GM18520 (cell line): ENCODE results near the gene AKNA.

ENCODE experiments used
- ATAC-seq: cut with Tn5 transposase; IDR thresholded peaks from one replicate; pipeline ENCODE4 v1.9.1; 2021; ENCODE audit not compliant: unreplicated experiment

The AKNA gene

DNA sequence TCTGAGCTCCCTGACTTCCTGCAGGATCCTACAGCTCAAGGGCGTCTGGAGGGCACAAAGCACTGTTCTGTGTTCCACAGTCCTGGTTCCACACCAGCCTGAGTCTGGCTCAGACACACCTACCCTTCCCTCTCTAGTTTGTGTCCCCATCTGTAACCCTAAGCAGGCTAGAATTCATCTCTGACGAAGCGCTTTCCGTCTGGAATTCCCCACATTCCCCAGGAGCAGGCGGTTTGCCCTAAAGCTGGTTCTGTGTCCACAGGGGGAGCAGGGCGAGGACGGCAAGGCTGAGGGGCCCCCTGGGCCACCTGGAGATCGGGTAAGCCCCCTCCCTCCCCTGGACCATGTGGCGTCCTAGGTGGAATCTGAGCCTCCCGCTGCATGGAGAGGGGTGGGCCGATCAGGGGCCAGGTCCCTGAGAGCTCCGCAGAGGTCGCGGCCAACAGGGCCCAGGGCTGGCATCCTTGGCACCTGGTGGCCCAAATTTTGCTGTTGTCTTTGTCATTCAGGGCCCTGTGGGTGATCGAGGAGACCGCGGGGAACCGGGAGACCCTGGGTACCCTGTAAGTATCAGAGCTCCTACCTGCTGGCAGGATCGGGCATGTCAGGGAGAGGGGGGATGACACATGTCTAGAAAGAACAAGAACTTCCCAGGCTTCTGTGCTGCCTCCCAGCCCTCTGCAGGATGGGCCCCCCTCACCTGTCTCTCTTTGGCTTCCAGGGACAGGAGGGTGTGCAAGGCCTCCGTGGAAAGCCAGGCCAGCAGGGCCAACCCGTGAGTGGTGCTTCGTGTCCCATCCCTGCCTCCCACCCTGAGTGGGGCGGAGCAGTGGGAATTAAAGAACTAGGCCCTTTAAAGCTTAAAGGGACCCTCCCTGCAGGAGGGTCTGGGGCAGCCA lies 99.3 kb downstream of the AKNA start:
- no peak for ATAC-seq

DNA sequence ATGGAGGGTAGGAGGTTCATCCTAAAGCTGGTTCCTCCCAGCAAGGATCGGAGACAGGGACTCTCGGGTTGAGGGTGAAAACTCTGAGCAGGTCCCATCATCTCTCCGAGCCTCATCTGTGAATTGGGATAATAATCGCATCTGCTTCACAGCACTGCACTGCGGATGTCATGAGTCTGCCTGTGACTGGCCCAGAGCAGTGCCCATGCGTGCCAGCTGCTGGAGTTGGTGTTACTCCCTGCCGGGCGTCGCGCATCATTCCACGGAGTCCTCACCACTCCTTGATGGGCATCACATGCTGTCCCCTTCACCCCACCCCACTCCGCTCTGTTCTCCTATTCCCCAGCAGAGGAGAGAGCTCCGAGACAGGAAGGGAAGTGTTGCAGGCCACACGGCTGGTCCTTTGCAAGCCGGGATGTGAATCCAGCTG lies 100.0 kb downstream of the AKNA start:
- no peak for ATAC-seq

DNA sequence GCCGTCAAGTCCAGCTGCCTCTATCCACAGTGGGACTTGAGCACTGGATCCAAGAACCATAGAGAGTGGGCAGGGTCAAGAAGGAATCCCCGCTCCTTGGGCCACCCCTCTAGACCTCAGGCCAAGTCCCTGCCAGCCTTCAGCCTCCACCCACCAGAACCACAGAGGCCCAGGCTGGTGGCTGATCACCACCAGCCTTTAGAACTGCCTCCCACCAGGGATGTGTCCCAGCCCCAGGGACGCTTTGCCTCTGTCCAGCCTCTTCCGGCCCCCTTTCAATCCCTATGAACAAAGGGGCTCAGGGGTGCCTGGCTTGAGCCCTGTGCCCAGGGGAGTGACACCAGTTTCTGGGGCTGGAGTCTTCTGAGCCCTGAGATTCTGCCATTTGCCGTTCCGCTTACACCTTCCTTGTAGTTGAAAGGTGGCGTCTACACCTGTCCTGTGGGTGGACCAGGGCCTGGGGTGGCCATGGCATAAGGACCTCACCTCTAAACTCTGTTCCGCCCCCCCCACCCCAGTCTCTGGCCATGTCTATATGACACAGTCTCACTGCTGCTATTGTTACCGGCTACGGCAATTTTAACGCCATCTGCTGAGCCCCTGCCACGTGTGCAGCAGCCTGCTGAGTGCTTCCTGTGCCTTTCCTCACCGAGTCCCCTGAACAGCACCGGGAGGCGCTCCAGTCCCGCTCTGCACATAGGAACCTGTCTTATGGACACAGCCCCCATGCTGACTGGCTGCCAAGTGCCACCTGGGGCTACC lies 100.6 kb downstream of the AKNA start:
- no peak for ATAC-seq

DNA sequence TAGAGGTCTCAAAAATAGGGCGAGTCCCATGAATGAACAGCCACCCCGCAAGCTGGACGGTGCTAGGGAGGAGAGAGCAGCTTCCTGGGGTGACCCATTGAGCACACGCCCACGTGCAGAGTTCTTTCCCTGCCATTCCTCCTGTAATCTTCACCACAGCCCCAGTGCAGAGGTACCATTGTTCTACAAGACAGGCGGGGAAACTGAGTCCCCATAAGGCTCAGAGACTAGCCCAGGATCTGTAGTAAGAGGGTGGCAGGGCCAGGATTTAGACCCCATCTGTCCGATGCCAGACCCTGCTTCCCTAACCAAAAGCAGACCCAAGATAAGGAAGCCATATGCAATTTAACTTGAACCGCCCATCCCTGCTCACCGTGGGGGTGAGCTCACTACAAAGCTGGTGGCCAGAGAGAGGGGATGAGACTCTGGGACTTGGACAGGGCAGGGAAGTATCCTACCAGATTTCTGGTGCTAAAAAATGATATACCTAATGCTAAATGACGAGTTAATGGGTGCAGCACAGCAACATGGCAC lies 101.6 kb downstream of the AKNA start:
- no peak for ATAC-seq

DNA sequence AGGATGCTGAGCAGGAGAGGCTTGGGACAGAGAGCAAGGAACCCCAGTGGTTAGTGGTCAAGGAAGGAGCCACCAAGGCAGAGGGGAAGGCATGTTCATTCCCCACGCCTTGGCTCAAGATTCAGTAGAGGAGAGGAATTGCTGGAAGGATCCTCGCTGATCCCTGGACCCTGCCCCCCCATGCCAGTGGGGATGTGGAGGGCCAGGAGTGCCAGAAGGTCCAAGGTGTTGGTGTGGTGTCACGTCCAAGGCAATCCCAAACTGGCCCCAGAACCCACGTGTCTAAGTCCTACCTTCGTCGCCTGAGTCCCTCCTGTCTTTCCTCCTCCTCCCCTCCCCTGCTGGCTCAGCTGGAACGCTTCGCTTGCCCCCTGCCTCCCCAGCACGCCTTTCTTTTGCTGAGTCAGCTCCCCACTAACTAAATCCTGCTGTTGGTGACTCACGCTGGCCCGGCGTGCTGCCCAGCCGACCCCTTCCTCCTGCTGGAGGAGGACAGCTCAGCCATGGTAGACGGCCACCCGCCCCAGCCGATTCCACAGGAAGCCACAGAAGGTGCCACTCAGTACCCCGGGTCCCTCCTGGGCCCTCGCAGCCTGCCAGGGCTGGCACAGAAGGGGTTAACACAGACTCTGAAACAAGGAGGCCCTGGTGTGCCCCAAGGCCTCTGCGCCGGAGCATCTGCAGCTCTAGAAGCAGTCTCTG lies 102.5 kb downstream of the AKNA start:
- no peak for ATAC-seq

DNA sequence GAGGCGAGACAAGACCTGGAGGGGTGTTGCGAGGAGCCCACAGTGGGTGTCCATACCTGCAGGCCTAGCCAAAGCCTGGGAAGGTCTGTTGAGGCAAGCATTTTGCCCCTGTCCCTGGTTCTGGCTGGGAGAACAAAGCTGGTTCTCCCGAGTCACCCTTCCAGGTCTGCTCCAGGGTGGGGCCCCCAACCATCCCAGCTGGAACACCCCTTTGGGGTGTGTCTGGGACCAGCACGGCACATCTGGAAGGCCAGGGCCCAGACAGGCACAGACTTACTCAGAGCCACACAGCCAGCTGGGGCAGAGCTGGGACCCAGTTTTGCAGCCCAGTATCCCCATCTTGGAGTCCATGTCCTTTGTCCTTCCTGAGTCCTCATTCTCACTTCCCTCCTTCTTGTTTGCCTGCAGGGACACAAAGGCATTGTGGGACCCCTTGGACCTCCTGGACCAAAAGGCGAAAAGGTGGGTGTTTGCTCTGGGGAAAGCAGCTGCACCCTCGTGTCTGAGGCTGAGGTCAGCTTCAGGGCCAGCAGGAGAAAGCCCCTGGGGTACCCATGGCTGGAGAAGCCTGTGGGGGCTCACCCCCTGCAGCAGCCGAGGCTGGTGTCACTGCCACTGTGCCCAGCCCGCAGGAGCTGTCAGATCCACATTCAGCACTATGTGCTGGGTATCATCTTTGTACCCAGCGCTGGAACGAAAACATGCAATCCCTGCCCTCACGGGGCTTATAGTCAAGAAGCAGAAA lies 103.3 kb downstream of the AKNA start:
- no peak for ATAC-seq
